Sigmoid colon (tissue), 7 donors: ENCODE measurements around the gene COL17A1. TPM values are rescaled to one million over a fixed set of nuclear protein-coding genes. Genes with fewer than 3 reads are reported as not detected.

ENCODE experiments used
- DNase-seq: peaks from one replicate; pipeline ENCODE4 v3.0.0-alpha.2; 2019
- H3K27ac ChIP-seq, 4 donors: fragments of 200-600 bp; sonication (generic); one replicate each; pipeline ENCODE4 v1.5.1; 2016 to 2019; ENCODE audit warnings: mild to moderate bottlenecking in 1 of 4
- H3K27me3 ChIP-seq, 3 donors: fragments of 200-600 bp; sonication (generic); one replicate each; pipeline ENCODE4 v1.5.1; 2019; ENCODE audit warnings: mild to moderate bottlenecking in 1 of 3
- H3K36me3 ChIP-seq, 4 donors: fragments of 200-600 bp; sonication (generic); one replicate each; pipeline ENCODE4 v1.5.1; 2016 to 2019
- H3K4me1 ChIP-seq, 4 donors: fragments of 200-600 bp; sonication (generic); one replicate each; pipeline ENCODE4 v1.5.1; 2017 to 2019
- H3K4me3 ChIP-seq, 4 donors: fragments of 200-600 bp; sonication (generic); one replicate each; pipeline ENCODE4 v1.5.1; 2017 to 2019; ENCODE audit warnings: mild to moderate bottlenecking in 2 of 4, moderate library complexity in 1 of 4
- H3K9me3 ChIP-seq, 4 donors: fragments of 200-600 bp in 3 of 4; sonication (generic) in 3 of 4; one replicate each; pipeline versions ENCODE4 v1.5.1 to v1.6.1; 2013 to 2019
- CTCF ChIP-seq, 4 experiments: fragments of 450-650 bp in 3 of 4; fragments of 200-600 bp in 1 of 4; IDR thresholded peaks; one replicate each; pipeline ENCODE4 v1.5.1; 2016 to 2019; ENCODE audit warnings: antibody characterized with exemption in 4 of 4, mild to moderate bottlenecking in 3 of 4, moderate library complexity in 2 of 4
- EP300 ChIP-seq, 4 donors: sonication (generic); formaldehyde crosslinking; IDR thresholded peaks; one replicate each; pipeline ENCODE4 v1.6.1; 2017; ENCODE audit warnings: antibody characterized with exemption in 4 of 4
- POLR2A ChIP-seq, 2 donors: fragments of 450-650 bp; IDR thresholded peaks; one replicate each; pipeline ENCODE4 v1.6.1; 2016; ENCODE audit warnings: antibody characterized with exemption in 2 of 2, mild to moderate bottlenecking in 2 of 2, moderate library complexity in 2 of 2
- POLR2AphosphoS5 ChIP-seq, 4 donors: sonication (generic); formaldehyde crosslinking; IDR thresholded peaks; one replicate each; pipeline ENCODE4 v1.6.1; 2017; ENCODE audit warnings: antibody characterized with exemption in 4 of 4
- WGBS, 2 donors: extraction: QIAGEN DNeasy Blood & Tissue Kit; methylation state at CpG; one replicate each; pipeline ENCODE4 v1.1.7; 2013; 5-methylcytosine and 5-hydroxymethylcytosine counted together
- intact Hi-C: fragments of 100-400 bp; cut with DNase I; formaldehyde crosslinking; loops from one replicate; pipeline ENCODE4 v1.15.1; 2023
- polyA plus RNA-seq, 3 donors: library from polyadenylated mRNA; stranded (reverse); fragments of 200-250 nt; gene quantifications; one replicate each; pipeline ENCODE4 v1.2.3, GENCODE V29; 2013
- total RNA-seq, 4 donors: library from RNA; depleted of rRNA; stranded (reverse); fragments of >200 nt; gene quantifications; one replicate each; pipeline ENCODE4 v1.1.0, GENCODE V29; 2016
- donor health status: healthy with polysubstance abuse.
- donor health status: Bipolar disorder and iron deficiency.
- donor health status: healthy.

Gene COL17A1
- total and polyA plus RNA-seq, 7 donors: 18.7 to 67.4 (median 24.0) TPM; not detected in 4

- intact Hi-C loops: no loop called here
- 95 to 98% methylated on average over 5 of the region's 5 CpGs for WGBS, 2 donors
These were observed 63.7 kb downstream of the COL17A1 start for GRCh38 chr10:104022026-104022425.

GRCh38 chr10:104021246-104021645 is 64.4 kb downstream of the COL17A1 start:
- intact Hi-C loops: no loop called here
- peaks cover 27 to 91% (median 50%) of the 10 kb centered on the region in 4 donors for H3K36me3 ChIP-seq

More at GRCh38 chr10:104022026-104022425, 63.7 kb downstream of the COL17A1 start:
- no peak overlapping the region for H3K27ac ChIP-seq
- no peak overlapping the region for H3K4me3 ChIP-seq
- DNase-seq: no peak
- TF ChIP-seq POLR2AphosphoS5 (IDR thresholded peaks at IDR 0.05): no peak
- no peak for TF ChIP-seq EP300 (IDR thresholded peaks at IDR 0.05)
- TF ChIP-seq POLR2A (IDR thresholded peaks at IDR 0.05): no peak
- no peak for TF ChIP-seq CTCF (IDR thresholded peaks at IDR 0.05)
- H3K36me3 ChIP-seq: peaks cover 27 to 97% (median 50%) of the 10 kb centered on the region in 4 donors
- H3K27me3 ChIP-seq: no peaks in the 10 kb centered on the region
- H3K4me1 ChIP-seq: no peaks in the 10 kb centered on the region
- no peaks in the 10 kb centered on the region for H3K9me3 ChIP-seq

GRCh38 chr10:104020020-104020419 is 65.7 kb downstream of the COL17A1 start:
- Histone ChIP-seq H3K27me3 (no peaks in the 10 kb centered on the region), H3K27ac (no peak overlapping the region), H3K9me3 (no peaks in the 10 kb centered on the region), H3K36me3 (peaks cover 27 to 81% (median 47%) of the 10 kb centered on the region in 4 donors), H3K4me3 (no peak overlapping the region), H3K4me1 (no peaks in the 10 kb centered on the region)
- TF ChIP-seq POLR2AphosphoS5 (IDR thresholded peaks at IDR 0.05): no peak
- TF ChIP-seq EP300 (IDR thresholded peaks at IDR 0.05): no peak
- no peak for TF ChIP-seq CTCF (IDR thresholded peaks at IDR 0.05)
- no peak for TF ChIP-seq POLR2A (IDR thresholded peaks at IDR 0.05)
- intact Hi-C loops: no loop called here
- 96 to 97% methylated on average over 1 of the region's 1 CpG for WGBS, 2 donors
- no peak for DNase-seq

More at GRCh38 chr10:104021246-104021645, 64.4 kb downstream of the COL17A1 start:
- Histone ChIP-seq H3K27ac (no peak overlapping the region), H3K27me3 (no peaks in the 10 kb centered on the region), H3K4me1 (no peaks in the 10 kb centered on the region), H3K9me3 (no peaks in the 10 kb centered on the region), H3K4me3 (no peak overlapping the region)
- TF ChIP-seq EP300 (IDR thresholded peaks at IDR 0.05) (no peak), CTCF (IDR thresholded peaks at IDR 0.05) (no peak)
- WGBS, 2 donors: 91 to 100% methylated on average over 1 of the region's 1 CpG
- no peak for DNase-seq

- H3K27ac ChIP-seq: no peak overlapping the region
- H3K4me1 ChIP-seq: no peaks in the 10 kb centered on the region
- peaks cover 19 to 69% (median 38%) of the 10 kb centered on the region in 4 donors for H3K36me3 ChIP-seq
- TF ChIP-seq EP300 (IDR thresholded peaks at IDR 0.05) (no peak), POLR2AphosphoS5 (IDR thresholded peaks at IDR 0.05) (no peak), POLR2A (IDR thresholded peaks at IDR 0.05) (no peak)
- H3K4me3 ChIP-seq: no peak overlapping the region
- intact Hi-C loops: no loop called here
- 86 to 90% methylated on average over 6 of the region's 6 CpGs for WGBS, 2 donors
- H3K9me3 ChIP-seq: no peaks in the 10 kb centered on the region
- no peaks in the 10 kb centered on the region for H3K27me3 ChIP-seq
- DNase-seq: no peak
These were observed 67.2 kb downstream of the COL17A1 start for GRCh38 chr10:104018471-104018870.

GRCh38 chr10:104016661-104017060 is 69.0 kb downstream of the COL17A1 start:
- peaks cover 10 to 53% (median 24%) of the 10 kb centered on the region in 4 donors for H3K36me3 ChIP-seq
- intact Hi-C loops: no loop called here

More at GRCh38 chr10:104016661-104017060, 69.0 kb downstream of the COL17A1 start:
- Histone ChIP-seq H3K4me1 (no peaks in the 10 kb centered on the region), H3K27me3 (no peaks in the 10 kb centered on the region), H3K9me3 (no peaks in the 10 kb centered on the region), H3K4me3 (no peak overlapping the region), H3K27ac (no peak overlapping the region)
- TF ChIP-seq POLR2A (IDR thresholded peaks at IDR 0.05) (no peak), POLR2AphosphoS5 (IDR thresholded peaks at IDR 0.05) (no peak), EP300 (IDR thresholded peaks at IDR 0.05) (no peak), CTCF (IDR thresholded peaks at IDR 0.05) (no peak)
- WGBS, 2 donors: 83 to 84% methylated on average over 1 of the region's 1 CpG
- DNase-seq: no peak
